Measurements from ENCODE around the gene RRM2.

RRM2 gene

GRCh38 chr2:10166676-10167292 lies 44.2 kb downstream of the RRM2 start:
- DNase-seq (ENCODE audit: low spot score), result no peak
- no peak for TF ChIP-seq CTCF (IDR thresholded peaks at IDR 0.05)
- H3K27ac ChIP-seq, result no peak overlapping the region
- no peak overlapping the region for H3K4me3 ChIP-seq

- no peak for TF ChIP-seq CTCF (IDR thresholded peaks at IDR 0.05)
- H3K4me3 ChIP-seq, result no peak overlapping the region
- no peak for DNase-seq (ENCODE audit: low spot score)
- H3K27ac ChIP-seq, result no peak overlapping the region
Measured at GRCh38 chr2:10167316-10167715, 44.8 kb downstream of the RRM2 start.

- no peak for TF ChIP-seq CTCF (IDR thresholded peaks at IDR 0.05)
- H3K27ac ChIP-seq, result no peak overlapping the region
- no peak for DNase-seq (ENCODE audit: low spot score)
- H3K4me3 ChIP-seq, result no peak overlapping the region
Measured at GRCh38 chr2:10168221-10168620, 45.7 kb downstream of the RRM2 start.

- Histone ChIP-seq H3K4me3 (no peak overlapping the region), H3K27ac (no peak overlapping the region)
- DNase-seq (ENCODE audit: low spot score), result no peak
- TF ChIP-seq CTCF (IDR thresholded peaks at IDR 0.05), result no peak
Measured at GRCh38 chr2:10169053-10169578, 46.6 kb downstream of the RRM2 start.

GRCh38 chr2:10169581-10169980 lies 47.0 kb downstream of the RRM2 start:
- no peak for TF ChIP-seq CTCF (IDR thresholded peaks at IDR 0.05)

GRCh38 chr2:10170256-10170655 lies 47.7 kb downstream of the RRM2 start:
- no peak for TF ChIP-seq CTCF (IDR thresholded peaks at IDR 0.05)
- no peak overlapping the region for H3K27ac ChIP-seq
- H3K4me3 ChIP-seq, result no peak overlapping the region
- no peak for DNase-seq (ENCODE audit: low spot score)

More at GRCh38 chr2:10169581-10169980, 47.0 kb downstream of the RRM2 start:
- DNase-seq (ENCODE audit: low spot score), result no peak
- Histone ChIP-seq H3K4me3 (no peak overlapping the region), H3K27ac (no peak overlapping the region)
